GM13976 (cell line): Measurements from ENCODE around the gene MTMR1.
A peak's percentile ranks its signal among the peaks of the same experiment; 100 is the strongest.

Source experiments
- DNase-seq: peaks from one replicate; pipeline ENCODE4 v3.0.0; 2012; ENCODE audit warnings: low spot score
- CTCF ChIP-seq: IDR thresholded peaks from 2 replicates; pipeline ENCODE4 v1.5.1; 2012; ENCODE audit warnings: borderline replicate concordance, mild to moderate bottlenecking; ENCODE audit not compliant: insufficient read depth; ENCODE audit errors: extremely low read depth, missing control alignments, control extremely low read depth
- in situ Hi-C: fragments of 300-500 bp; cut with MboI; formaldehyde crosslinking; loops from one replicate; pipeline ENCODE4 v1.12.0; 2022; ENCODE audit warnings: low sequenced_read_pairs, mixed read lengths, inconsistent platforms; ENCODE audit not compliant: unreplicated experiment

The MTMR1 gene

DNA sequence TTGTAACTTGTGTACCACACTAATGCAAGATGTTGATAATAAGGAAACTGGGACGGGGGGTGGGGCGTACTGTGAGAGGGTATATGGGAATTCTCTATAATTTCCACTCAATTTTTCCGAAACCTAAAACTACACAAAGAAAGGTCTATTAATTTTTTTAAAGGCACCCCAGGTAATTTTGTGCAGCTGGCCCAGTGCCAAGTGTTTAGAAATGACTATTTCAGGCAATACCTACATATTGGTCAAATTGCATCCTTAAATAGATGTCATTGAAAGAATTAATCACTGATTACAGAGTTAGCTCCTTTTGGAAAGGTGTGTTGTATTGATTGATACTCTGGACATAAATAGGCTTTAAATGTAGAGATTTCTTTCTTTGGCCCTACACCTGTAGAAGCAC is 10.1 kb upstream of the MTMR1 start:
- in situ Hi-C loops = loop anchor here (25.0 kb wide), 1 partner anchor 721 kb away; no protein-coding TSS in a partner anchor
- no peak for TF ChIP-seq CTCF
- no peak for DNase-seq

- in situ Hi-C loops = loop anchor here (25.0 kb wide), 1 partner anchor 721 kb away; no protein-coding TSS in a partner anchor
- peak; percentile 52 for DNase-seq
- TF ChIP-seq CTCF = peak; percentile 45
Observed at GRCh38 chrX:150683536-150684146, 9.6 kb upstream of the MTMR1 start.

- in situ Hi-C loops = loop anchor here (25.0 kb wide), 1 partner anchor 727 kb away; no protein-coding TSS in a partner anchor
- DNase-seq = no peak
- no peak for TF ChIP-seq CTCF
Observed at GRCh38 chrX:150688911-150689451, 4.2 kb upstream of the MTMR1 start.

GRCh38 chrX:150690126-150690525 is 3.1 kb upstream of the MTMR1 start:
- TF ChIP-seq CTCF = no peak
- in situ Hi-C loops = loop anchor here (25.0 kb wide), 1 partner anchor 728 kb away; no protein-coding TSS in a partner anchor
- DNase-seq = no peak

GRCh38 chrX:150692296-150692695 is 900 bp upstream of the MTMR1 start:
- no peak for TF ChIP-seq CTCF
- DNase-seq = no peak
- in situ Hi-C loops = loop anchor here (25.0 kb wide), 1 partner anchor 730 kb away; no protein-coding TSS in a partner anchor

DNA sequence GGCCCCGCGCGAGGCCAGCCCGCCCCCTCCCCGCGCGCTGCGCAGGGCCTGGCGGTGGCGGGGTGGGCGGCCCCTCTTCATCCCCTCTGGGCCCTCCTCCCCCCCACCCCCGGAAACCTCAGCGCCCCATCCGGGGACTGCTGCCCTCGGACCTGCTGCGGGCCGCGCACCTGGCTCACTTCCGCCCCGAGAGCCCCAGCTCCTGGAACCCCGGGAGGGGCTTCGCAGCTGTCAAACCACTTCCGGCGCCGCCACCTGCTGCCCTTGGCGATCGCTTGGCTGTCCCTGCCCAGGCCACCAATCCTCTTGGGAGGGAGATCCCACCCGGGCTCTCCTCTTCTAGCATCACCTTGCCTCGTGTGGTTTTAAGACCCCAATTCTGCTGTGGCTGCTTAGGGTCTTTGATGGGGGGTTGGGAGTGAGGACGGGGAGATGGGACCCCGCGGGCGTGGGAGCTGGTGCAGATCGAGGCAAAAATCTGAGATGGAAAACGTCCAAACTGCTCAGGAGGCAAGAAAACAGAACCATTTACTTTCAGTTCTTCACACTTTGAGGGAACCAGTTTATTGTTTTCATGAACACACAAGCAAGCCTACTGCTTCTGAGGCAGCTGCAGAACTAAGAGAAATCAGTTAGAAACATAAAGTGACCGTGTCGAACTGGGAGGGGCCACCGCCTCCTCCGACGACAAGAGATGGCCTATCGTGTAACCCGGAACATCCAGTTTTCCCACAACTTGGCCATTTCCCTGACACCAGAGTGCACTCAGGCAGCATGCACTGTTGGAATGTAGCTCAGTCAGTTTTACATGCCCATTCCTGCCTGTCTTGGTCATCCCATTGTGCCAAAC is 754 bp downstream of the MTMR1 start:
- in situ Hi-C loops = loop anchor here (25.0 kb wide), 1 partner anchor 732 kb away; no protein-coding TSS in a partner anchor
- TF ChIP-seq CTCF = no peak
- peak; percentile 88 for DNase-seq
